Measurements from ENCODE around the gene PTF1A. TPM values are rescaled to one million over a fixed set of nuclear protein-coding genes. Genes with fewer than 3 reads are reported as not detected.
A peak's percentile ranks its signal among the peaks of the same experiment; 100 is the strongest.

Gene PTF1A
- total and polyA plus RNA-seq, 9 of the 15 experiments (the other 6 are each of a cell fraction or from before 2014, with no cell fraction given): not detected

DNA sequence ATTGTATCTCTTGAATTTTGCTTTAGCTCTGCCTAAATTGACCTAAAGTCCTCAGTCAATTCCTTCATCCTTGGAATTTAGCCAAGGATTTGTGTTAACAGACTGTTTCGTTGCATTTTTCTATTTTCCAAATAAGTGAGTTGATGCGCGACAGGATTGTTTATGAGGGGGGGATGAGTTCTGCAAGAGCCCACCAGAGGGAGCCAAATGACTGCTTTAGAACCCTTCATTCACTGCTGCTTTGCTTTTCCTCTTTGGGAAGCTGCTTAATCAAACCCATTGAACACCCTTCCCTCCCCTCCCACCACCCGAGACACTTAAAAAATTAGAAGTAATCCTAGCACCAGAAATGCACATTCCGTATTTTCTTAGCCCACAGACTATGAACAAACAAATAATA lies 33.7 kb upstream of the PTF1A start (continued):
- TF ChIP-seq, protein P1, sequence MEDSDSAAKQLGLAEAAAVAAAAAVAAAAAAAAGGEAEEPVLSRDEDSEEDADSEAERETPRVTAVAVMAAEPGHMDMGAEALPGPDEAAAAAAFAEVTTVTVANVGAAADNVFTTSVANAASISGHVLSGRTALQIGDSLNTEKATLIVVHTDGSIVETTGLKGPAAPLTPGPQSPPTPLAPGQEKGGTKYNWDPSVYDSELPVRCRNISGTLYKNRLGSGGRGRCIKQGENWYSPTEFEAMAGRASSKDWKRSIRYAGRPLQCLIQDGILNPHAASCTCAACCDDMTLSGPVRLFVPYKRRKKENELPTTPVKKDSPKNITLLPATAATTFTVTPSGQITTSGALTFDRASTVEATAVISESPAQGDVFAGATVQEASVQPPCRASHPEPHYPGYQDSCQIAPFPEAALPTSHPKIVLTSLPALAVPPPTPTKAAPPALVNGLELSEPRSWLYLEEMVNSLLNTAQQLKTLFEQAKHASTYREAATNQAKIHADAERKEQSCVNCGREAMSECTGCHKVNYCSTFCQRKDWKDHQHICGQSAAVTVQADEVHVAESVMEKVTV (CRISPR knock-in tag; IDR thresholded peaks at IDR 0.05): peak; percentile 72
- TF ChIP-seq, protein P2, sequence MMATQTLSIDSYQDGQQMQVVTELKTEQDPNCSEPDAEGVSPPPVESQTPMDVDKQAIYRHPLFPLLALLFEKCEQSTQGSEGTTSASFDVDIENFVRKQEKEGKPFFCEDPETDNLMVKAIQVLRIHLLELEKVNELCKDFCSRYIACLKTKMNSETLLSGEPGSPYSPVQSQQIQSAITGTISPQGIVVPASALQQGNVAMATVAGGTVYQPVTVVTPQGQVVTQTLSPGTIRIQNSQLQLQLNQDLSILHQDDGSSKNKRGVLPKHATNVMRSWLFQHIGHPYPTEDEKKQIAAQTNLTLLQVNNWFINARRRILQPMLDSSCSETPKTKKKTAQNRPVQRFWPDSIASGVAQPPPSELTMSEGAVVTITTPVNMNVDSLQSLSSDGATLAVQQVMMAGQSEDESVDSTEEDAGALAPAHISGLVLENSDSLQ (IDR thresholded peaks at IDR 0.05): 0 out of 2 replicates have a peak, but pooled peaks have one; percentile 13
- 0 out of 2 replicates have a peak, but pooled peaks have one; percentile 16 for TF ChIP-seq RB1 (IDR thresholded peaks at IDR 0.05; ENCODE audit: low read depth)
- TF ChIP-seq RAD21 (CRISPR knock-in tag; conservative IDR thresholded peaks at IDR 0.05 in 1 of 2, IDR thresholded peaks at IDR 0.05 in 1 of 2): peak; percentile 72 to 82
- 0 out of 2 replicates have a peak, but pooled peaks have one; percentile 16 for TF ChIP-seq ZNF24 (IDR thresholded peaks at IDR 0.05)
- TF ChIP-seq ZNF239 (CRISPR knock-in tag; IDR thresholded peaks at IDR 0.05): no peak
- TF ChIP-seq XRCC3 (IDR thresholded peaks at IDR 0.05): no peak
- TF ChIP-seq, protein P3, sequence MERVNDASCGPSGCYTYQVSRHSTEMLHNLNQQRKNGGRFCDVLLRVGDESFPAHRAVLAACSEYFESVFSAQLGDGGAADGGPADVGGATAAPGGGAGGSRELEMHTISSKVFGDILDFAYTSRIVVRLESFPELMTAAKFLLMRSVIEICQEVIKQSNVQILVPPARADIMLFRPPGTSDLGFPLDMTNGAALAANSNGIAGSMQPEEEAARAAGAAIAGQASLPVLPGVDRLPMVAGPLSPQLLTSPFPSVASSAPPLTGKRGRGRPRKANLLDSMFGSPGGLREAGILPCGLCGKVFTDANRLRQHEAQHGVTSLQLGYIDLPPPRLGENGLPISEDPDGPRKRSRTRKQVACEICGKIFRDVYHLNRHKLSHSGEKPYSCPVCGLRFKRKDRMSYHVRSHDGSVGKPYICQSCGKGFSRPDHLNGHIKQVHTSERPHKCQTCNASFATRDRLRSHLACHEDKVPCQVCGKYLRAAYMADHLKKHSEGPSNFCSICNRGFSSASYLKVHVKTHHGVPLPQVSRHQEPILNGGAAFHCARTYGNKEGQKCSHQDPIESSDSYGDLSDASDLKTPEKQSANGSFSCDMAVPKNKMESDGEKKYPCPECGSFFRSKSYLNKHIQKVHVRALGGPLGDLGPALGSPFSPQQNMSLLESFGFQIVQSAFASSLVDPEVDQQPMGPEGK (CRISPR knock-in tag; IDR thresholded peaks at IDR 0.05; ENCODE audit: borderline replicate concordance): no peak
- TF ChIP-seq, protein P4, sequence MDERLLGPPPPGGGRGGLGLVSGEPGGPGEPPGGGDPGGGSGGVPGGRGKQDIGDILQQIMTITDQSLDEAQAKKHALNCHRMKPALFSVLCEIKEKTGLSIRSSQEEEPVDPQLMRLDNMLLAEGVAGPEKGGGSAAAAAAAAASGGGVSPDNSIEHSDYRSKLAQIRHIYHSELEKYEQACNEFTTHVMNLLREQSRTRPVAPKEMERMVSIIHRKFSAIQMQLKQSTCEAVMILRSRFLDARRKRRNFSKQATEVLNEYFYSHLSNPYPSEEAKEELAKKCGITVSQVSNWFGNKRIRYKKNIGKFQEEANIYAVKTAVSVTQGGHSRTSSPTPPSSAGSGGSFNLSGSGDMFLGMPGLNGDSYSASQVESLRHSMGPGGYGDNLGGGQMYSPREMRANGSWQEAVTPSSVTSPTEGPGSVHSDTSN (CRISPR knock-in tag; IDR thresholded peaks at IDR 0.05; ENCODE audit: low read depth): no peak
- TF ChIP-seq, protein P4 (tag; conservative IDR thresholded peaks at IDR 0.05; ENCODE audit: low read depth): 0 out of 2 replicates have a peak, but pooled peaks have one; percentile 29
- peak; percentile 53; the same call in 1 of the 2 replicates for TF ChIP-seq SMC3 (conservative IDR thresholded peaks at IDR 0.05; ENCODE audit: insufficient read depth, low read depth, low read length)
- no peak for TF ChIP-seq ZNF134 (CRISPR knock-in tag; conservative IDR thresholded peaks at IDR 0.05)
- peak; percentile 32; the same call in 1 of the 2 replicates for TF ChIP-seq KLF16 (IDR thresholded peaks at IDR 0.05)
- TF ChIP-seq, protein P5, sequence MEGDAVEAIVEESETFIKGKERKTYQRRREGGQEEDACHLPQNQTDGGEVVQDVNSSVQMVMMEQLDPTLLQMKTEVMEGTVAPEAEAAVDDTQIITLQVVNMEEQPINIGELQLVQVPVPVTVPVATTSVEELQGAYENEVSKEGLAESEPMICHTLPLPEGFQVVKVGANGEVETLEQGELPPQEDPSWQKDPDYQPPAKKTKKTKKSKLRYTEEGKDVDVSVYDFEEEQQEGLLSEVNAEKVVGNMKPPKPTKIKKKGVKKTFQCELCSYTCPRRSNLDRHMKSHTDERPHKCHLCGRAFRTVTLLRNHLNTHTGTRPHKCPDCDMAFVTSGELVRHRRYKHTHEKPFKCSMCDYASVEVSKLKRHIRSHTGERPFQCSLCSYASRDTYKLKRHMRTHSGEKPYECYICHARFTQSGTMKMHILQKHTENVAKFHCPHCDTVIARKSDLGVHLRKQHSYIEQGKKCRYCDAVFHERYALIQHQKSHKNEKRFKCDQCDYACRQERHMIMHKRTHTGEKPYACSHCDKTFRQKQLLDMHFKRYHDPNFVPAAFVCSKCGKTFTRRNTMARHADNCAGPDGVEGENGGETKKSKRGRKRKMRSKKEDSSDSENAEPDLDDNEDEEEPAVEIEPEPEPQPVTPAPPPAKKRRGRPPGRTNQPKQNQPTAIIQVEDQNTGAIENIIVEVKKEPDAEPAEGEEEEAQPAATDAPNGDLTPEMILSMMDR (IDR thresholded peaks at IDR 0.05 in 2 of 3, conservative IDR thresholded peaks at IDR 0.05 in 1 of 3; ENCODE audit: insufficient read depth in 2 of 3, low read depth in 1 of 3, low read length in 3 of 3): peak; percentile 83 to 89 (median 83)
